Smooth muscle cell (in vitro differentiated cells): Measurements from ENCODE around the gene TJP3. TPM values are rescaled to one million over a fixed set of nuclear protein-coding genes. Genes with fewer than 3 reads are reported as not detected.
A peak's percentile ranks its signal among the peaks of the same experiment; 100 is the strongest.

Source experiments
- DNase-seq: peaks from one replicate; lab custom pipeline; 2025; ENCODE audit not compliant: unreplicated experiment; lab: John Stamatoyannopoulos, UW
- H2AFZ ChIP-seq: fragments of 200-600 bp; sonication (generic); 2 replicates; pipeline ENCODE4 v1.6.0; 2016; ENCODE audit warnings: antibody characterized with exemption, low read depth, mild to moderate bottlenecking
- H3F3A ChIP-seq: fragments of 200-600 bp; sonication (generic); 2 replicates; pipeline ENCODE4 v1.6.0; 2017; ENCODE audit warnings: antibody characterized with exemption, low read depth
- H3K27ac ChIP-seq: fragments of 200-600 bp; sonication (generic); 2 replicates; pipeline ENCODE4 v1.5.1; 2016; ENCODE audit warnings: low read depth, mild to moderate bottlenecking
- H3K27me3 ChIP-seq: fragments of 200-600 bp; sonication (generic); 2 replicates; pipeline ENCODE4 v1.6.1; 2016; ENCODE audit warnings: low read depth, mild to moderate bottlenecking
- H3K36me3 ChIP-seq: fragments of 200-600 bp; sonication (generic); 2 replicates; pipeline ENCODE4 v1.5.1; 2016; ENCODE audit warnings: low read depth
- H3K4me1 ChIP-seq: fragments of 200-600 bp; sonication (generic); 2 replicates; pipeline ENCODE4 v1.5.1; 2016; ENCODE audit warnings: low read depth
- H3K4me2 ChIP-seq: fragments of 200-600 bp; sonication (generic); 2 replicates; pipeline ENCODE4 v1.6.0; 2016; ENCODE audit warnings: mild to moderate bottlenecking
- H3K4me3 ChIP-seq: fragments of 200-600 bp; sonication (generic); 2 replicates; pipeline ENCODE4 v1.5.1; 2016; ENCODE audit warnings: mild to moderate bottlenecking
- H3K79me2 ChIP-seq: fragments of 200-600 bp; sonication (generic); 2 replicates; pipeline ENCODE4 v1.6.0; 2016; ENCODE audit warnings: low read depth, mild to moderate bottlenecking
- H3K9ac ChIP-seq: fragments of 200-600 bp; sonication (generic); 2 replicates; pipeline ENCODE4 v1.6.0; 2016; ENCODE audit warnings: low read depth
- H3K9me3 ChIP-seq: fragments of 200-600 bp; sonication (generic); replicated peaks from 2 replicates; pipeline ENCODE4 v1.5.1; 2016; ENCODE audit warnings: low read depth
- H4K20me1 ChIP-seq: fragments of 200-600 bp; sonication (generic); 2 replicates; pipeline ENCODE4 v1.6.0; 2016; ENCODE audit warnings: low read depth
- CTCF ChIP-seq: fragments of 200-600 bp; sonication (generic); IDR thresholded peaks from 2 replicates; pipeline ENCODE4 v1.5.1; 2017; ENCODE audit warnings: borderline replicate concordance, mild to moderate bottlenecking, antibody characterized with exemption; ENCODE audit not compliant: insufficient read depth, poor library complexity, severe bottlenecking
- WGBS: methylation state at CpG from one replicate; pipeline ENCODE4 v1.1.7; 2016; ENCODE audit warnings: low lambda C conversion rate; 5-methylcytosine and 5-hydroxymethylcytosine counted together
- polyA plus RNA-seq: library from polyadenylated mRNA; unstranded; fragments of >200 nt; fragmentation: Nextera tagmentation; extraction: Ambion mirVana; gene quantifications from 2 replicates; pipeline ENCODE4 v1.2.1, GENCODE V29; 2016
- total RNA-seq: library from RNA; depleted of rRNA; stranded (reverse); fragments of >200 nt; gene quantifications from 2 replicates; pipeline ENCODE4 v1.2.3, GENCODE V29; 2014

TJP3 gene
- total RNA-seq = 1.7 and 6.2 TPM in 2 replicates
- polyA plus RNA-seq = 1.2 and 9.0 TPM in 2 replicates

- Histone ChIP-seq H3K9ac (no peak within 1 kb of the TSS), H3K4me2 (no peak within 1 kb of the TSS)
- DNase-seq = no peak
These were observed at the start of gene TJP3 for GRCh38 chr19:3708207-3708931. TJP3 (plus strand) TSS chr19:3708384; CDS start chr19:3728433, 20,049 bp downstream.

GRCh38 chr19:3658870-3659745 lies 49.1 kb upstream of the TJP3 start:
- Histone ChIP-seq H2AFZ (no peak overlapping the region), H3K9ac (no peak overlapping the region), H3K4me3 (no peak overlapping the region), H3K4me2 (no peak overlapping the region), H3K4me1 (no peaks in the 10 kb centered on the region), H4K20me1 (no peaks in the 10 kb centered on the region), H3K27ac (no peak overlapping the region), H3K36me3 (no peaks in the 10 kb centered on the region), H3K27me3 (no peaks in the 10 kb centered on the region), H3F3A (peaks cover 2% of the 10 kb centered on the region), H3K9me3 (no peaks in the 10 kb centered on the region), H3K79me2 (no peaks in the 10 kb centered on the region)
- no peak for DNase-seq
- TF ChIP-seq CTCF = no peak
- 98% methylated on average over 37 of the region's 37 CpGs for WGBS

More at GRCh38 chr19:3708207-3708931, at the start of gene TJP3:
- no peak within 1 kb of the TSS for H2AFZ ChIP-seq
- no peak within 1 kb of the TSS for H3K27ac ChIP-seq
- no peaks in the 10 kb centered on the region for H3K4me1 ChIP-seq
- TF ChIP-seq CTCF = no peak
- H3K27me3 ChIP-seq = no peaks in the 10 kb centered on the region
- H3K36me3 ChIP-seq = no peaks in the 10 kb centered on the region
- no peaks in the 10 kb centered on the region for H4K20me1 ChIP-seq
- 60% methylated on average over 24 of the region's 24 CpGs for WGBS
- H3K9me3 ChIP-seq = no peaks in the 10 kb centered on the region
- H3K4me3 ChIP-seq = peak within 1 kb of the TSS; percentile 30
- no peaks in the 10 kb centered on the region for H3K79me2 ChIP-seq
- H3F3A ChIP-seq = no peaks in the 10 kb centered on the region

GRCh38 chr19:3659746-3660112 lies 48.5 kb upstream of the TJP3 start:
- Histone ChIP-seq H3K79me2 (no peaks in the 10 kb centered on the region), H3K27me3 (no peaks in the 10 kb centered on the region), H3F3A (peaks cover 2% of the 10 kb centered on the region), H3K4me1 (no peaks in the 10 kb centered on the region), H3K4me3 (no peak overlapping the region), H3K4me2 (no peak overlapping the region), H3K9me3 (no peaks in the 10 kb centered on the region), H2AFZ (no peak overlapping the region), H3K36me3 (no peaks in the 10 kb centered on the region), H3K9ac (no peak overlapping the region), H3K27ac (no peak overlapping the region), H4K20me1 (no peaks in the 10 kb centered on the region)
- no peak for TF ChIP-seq CTCF
- DNase-seq = no peak
- WGBS = 93% methylated on average over 22 of the region's 22 CpGs
